Kidney epithelial cell (primary cell): ENCODE results near the gene ENTR1. TPM values are rescaled to one million over a fixed set of nuclear protein-coding genes. Genes with fewer than 3 reads are reported as not detected.
A peak's percentile ranks its signal among the peaks of the same experiment; 100 is the strongest.

Experiments
- DNase-seq: peaks from one replicate; pipeline ENCODE4 v3.0.0-alpha.2; 2010; ENCODE audit warnings: low read depth
- H3K27me3 ChIP-seq: 2 replicates; pipeline ENCODE4 v1.6.0; 2011; ENCODE audit warnings: low read length; ENCODE audit not compliant: control insufficient read depth, insufficient read depth
- H3K36me3 ChIP-seq: 2 replicates; pipeline ENCODE4 v1.5.1; 2011; ENCODE audit warnings: low read length; ENCODE audit not compliant: control insufficient read depth, insufficient read depth
- H3K4me3 ChIP-seq: 2 replicates; pipeline ENCODE4 v1.5.1; 2011; ENCODE audit warnings: low read depth, mild to moderate bottlenecking, control low read depth, low read length
- total RNA-seq: library from RNA; depleted of rRNA; stranded (reverse); fragments of >200 nt; gene quantifications from 2 replicates; pipeline ENCODE4 v1.2.3, GENCODE V29; 2015
- TF ChIP-seq, protein P1 (sequence below): IDR thresholded peaks from 2 replicates; pipeline ENCODE4 v1.5.1; 2011; ENCODE audit warnings: mild to moderate bottlenecking, moderate library complexity, low read length, control low read depth, inconsistent platforms; ENCODE audit not compliant: insufficient read depth, poor library complexity, severe bottlenecking

ENTR1 gene
- total RNA-seq, 1 donor from 2014 or later, result 71.4 TPM

DNA sequence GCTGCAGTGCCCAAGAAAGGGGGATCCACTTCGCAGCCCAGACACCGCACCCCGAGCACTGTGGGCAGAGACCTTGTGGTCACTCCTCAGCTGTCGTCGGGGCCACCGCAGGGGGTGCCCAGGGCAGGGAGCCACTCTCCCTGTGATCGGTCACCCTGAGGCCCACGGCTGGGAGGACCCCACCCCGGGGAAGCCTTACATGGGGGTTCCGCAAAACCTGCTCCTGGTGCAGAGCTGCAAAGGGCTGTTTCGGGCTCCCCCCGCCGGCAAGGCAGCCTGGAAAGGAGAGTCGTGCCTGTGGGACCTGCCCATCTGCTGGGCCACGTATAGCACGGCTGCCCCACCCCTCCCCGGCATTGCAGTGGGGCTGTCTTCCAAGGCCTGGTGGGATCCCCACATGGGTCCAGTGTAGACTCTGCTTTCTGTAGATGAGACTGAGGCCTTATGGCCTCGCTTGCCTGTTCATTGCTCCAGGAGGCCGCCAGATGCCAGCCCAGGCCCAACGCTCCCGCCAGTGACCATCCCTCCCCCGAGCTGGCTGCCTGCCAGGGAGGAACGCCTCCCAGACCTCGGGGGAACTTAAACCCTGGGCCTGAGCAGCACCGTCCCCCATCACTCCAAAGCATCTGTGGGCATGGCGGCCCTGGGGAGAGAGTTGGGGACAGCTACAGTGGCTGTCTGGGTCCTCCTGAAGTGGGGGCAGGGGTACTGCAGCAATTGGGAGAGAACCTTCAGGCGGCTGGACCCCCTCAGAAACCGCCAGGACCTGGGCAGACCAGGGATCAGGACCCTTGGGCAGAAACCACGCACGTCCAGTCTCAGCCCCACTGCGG, 45.3 kb downstream of the ENTR1 start:
- no peak for DNase-seq
- Histone ChIP-seq H3K27me3 (no peaks in the 10 kb centered on the region), H3K4me3 (no peak overlapping the region), H3K36me3 (no peaks in the 10 kb centered on the region)
- TF ChIP-seq, protein P1, sequence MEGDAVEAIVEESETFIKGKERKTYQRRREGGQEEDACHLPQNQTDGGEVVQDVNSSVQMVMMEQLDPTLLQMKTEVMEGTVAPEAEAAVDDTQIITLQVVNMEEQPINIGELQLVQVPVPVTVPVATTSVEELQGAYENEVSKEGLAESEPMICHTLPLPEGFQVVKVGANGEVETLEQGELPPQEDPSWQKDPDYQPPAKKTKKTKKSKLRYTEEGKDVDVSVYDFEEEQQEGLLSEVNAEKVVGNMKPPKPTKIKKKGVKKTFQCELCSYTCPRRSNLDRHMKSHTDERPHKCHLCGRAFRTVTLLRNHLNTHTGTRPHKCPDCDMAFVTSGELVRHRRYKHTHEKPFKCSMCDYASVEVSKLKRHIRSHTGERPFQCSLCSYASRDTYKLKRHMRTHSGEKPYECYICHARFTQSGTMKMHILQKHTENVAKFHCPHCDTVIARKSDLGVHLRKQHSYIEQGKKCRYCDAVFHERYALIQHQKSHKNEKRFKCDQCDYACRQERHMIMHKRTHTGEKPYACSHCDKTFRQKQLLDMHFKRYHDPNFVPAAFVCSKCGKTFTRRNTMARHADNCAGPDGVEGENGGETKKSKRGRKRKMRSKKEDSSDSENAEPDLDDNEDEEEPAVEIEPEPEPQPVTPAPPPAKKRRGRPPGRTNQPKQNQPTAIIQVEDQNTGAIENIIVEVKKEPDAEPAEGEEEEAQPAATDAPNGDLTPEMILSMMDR, result no peak

DNA sequence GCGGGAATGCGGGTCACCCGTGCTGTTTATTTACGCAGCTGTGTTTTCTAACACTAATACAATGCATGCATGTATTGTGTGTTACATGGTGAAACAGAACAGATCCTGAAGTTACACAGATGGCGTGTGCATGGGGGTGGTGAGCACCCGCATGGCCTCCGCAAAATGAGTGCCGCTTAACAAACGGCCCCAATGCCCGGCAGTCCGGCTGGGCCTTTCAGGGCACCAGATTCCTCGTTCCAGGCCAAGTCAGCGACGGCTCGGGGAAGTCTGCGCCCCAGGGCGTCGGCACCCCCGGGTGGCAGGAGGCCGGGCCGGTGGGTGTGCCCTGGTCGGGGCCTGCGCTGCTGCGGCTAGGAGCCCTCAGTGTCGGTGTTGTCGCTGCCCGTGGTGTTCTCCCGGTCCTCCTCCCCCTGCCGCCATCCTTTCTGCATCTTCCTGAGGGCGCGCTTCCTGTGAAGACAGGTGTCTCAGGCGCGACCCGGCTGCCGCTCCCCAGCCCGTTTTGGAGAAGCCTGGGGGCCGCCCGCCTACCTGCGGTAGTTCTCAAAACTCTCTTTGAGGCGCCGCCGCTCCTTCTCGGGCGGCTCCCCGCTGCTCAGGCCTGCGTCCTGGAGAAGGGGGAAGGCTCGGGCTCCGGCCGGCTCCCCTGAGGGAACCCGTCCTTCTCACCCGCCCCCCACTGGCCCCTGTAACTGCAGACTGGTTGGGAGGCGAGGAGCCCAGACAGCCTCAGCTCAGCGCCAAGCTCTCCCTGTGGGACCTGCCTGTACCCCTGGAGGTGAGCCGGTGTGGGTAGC, 46.3 kb downstream of the ENTR1 start:
- TF ChIP-seq, protein P1, result no peak
- no peak for DNase-seq
- Histone ChIP-seq H3K27me3 (no peaks in the 10 kb centered on the region), H3K4me3 (no peak overlapping the region), H3K36me3 (no peaks in the 10 kb centered on the region)

DNA sequence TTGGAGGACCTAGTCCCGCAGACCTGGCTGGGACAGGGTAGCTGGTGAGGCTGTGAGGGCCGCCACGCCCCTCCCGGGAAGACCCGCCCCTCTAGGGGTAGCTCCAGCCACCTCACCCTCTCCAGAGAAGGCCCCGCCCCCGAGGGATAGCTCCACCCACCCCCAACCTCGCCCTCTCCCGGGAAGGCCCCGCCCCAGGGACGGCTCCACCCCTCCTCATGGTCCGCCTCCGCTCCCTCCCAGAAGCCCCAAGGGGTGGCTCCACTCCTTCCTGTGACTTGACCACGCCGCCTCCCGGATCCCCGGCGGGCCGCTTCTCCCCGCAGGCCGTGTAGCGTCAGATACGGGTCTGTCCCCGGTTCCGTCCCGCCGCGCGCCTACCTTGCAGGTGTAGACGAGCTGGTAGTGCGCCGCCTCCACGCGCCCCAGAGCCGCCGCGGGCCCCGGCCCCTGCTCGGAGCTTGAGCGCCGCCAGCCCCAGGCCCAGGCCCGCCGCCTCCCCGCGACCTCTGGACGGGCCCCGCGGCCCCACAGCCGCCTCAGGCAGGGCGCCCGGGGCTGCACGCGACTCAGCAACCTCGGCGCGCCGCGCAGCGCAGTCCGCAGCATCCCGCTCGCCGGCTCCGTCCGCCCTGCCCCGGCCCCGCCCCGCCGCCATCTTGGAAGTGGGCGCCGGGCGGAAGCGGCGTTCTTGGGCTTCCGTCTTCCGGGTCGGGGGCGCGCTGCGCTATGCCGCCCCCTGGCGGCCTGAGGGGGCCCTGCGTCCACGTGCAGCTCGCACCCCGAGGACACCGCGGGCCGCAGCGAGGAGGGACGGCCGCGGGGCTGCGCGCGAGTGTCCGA, 47.1 kb downstream of the ENTR1 start, which contains the start of gene DNLZ:
DNLZ (minus strand) TSS at position 639 of the 843 bp plus-strand sequence; CDS start at position 609, 30 bp downstream.
- no peaks in the 10 kb centered on the region for H3K36me3 ChIP-seq
- TF ChIP-seq, protein P1, result peak; percentile 55
- H3K27me3 ChIP-seq, result no peaks in the 10 kb centered on the region
- peak; percentile 54 for DNase-seq
- peak within 1 kb of the TSS; percentile 67 for H3K4me3 ChIP-seq

DNA sequence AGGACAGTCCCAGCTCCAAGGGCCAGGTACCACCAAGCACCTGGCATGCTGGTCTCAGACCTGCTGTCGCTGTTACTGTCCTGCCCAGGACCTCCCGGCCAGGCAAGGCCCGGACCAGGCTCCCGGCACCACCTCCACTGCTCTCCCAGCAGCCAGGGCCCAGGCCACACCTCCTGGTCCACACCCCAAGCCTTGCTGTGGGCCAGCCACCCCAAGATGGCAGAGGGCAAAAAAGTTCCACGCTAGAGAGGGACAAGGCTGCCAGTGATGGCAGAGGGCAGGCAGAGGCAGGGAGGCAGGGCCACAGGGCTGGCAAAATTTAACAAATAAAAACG, 48.0 kb downstream of the ENTR1 start:
- no peak overlapping the region for H3K4me3 ChIP-seq
- TF ChIP-seq, protein P1, result no peak

DNA sequence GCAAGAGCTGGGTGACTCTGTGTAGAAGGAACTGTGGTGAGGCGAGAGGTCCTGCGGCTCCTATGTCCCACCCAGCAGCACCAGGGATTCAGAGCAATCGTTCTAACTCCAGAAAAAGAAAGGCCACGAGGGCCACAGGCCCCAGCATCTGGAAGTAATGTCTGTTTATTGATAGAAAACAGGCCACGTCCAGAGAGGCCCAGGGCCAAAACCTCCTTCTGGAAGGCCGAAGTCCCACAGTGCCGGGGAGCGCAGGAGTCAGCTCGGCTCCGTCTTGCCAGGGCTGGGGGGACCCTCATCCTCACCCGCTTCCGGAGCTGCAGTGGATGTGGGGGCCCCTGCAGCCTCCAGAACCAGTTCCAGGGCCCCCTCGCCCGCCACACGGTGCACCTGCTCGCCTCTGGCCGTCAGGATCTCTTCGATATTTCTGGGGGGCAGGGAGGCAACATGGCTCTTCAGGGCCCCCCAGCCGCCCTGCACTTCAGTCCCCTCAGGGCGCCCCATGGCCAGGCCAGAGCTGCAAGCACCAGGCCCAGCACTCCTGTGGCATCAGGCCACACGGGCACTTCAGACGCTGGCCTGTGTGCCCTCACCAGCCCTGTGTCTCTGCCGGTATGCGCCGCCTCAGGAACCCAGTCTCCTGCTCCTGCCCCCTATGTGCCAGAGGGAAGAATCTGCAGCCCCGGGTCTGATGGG, 48.5 kb downstream of the ENTR1 start:
- Histone ChIP-seq H3K4me3 (no peak overlapping the region), H3K27me3 (no peaks in the 10 kb centered on the region), H3K36me3 (no peaks in the 10 kb centered on the region)
- no peak for DNase-seq
- TF ChIP-seq, protein P1, result no peak

More for the DNA sequence above, 48.0 kb downstream of the ENTR1 start:
- Histone ChIP-seq H3K27me3 (no peaks in the 10 kb centered on the region), H3K36me3 (no peaks in the 10 kb centered on the region)
- DNase-seq, result no peak
